ENCODE measurements around the gene FSIP1.

FSIP1 gene

DNA sequence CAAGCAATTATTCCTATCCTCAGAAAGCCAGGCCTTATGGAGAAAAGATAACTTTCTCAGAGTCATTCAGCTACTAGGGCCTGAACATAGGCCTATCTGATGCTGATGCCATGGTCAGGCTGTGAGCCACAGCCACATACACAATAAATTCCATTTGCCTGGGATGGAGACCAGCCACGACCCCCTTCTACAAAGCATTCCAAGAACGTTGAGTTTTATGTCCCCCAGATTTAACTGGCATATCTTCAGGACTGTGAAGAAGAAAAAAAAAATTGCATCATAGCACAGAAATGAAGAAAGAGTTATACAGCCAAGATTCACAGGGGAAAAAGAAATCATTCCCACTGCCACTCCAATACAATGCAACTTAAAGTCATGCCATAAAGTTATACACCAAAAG is 101.8 kb downstream of the FSIP1 start:
- no peak for DNase-seq

- no peak for DNase-seq
Measured at GRCh38 chr15:39672666-39673065, 110.0 kb downstream of the FSIP1 start.

GRCh38 chr15:39672184-39672583 is 110.5 kb downstream of the FSIP1 start:
- DNase-seq: no peak

DNA sequence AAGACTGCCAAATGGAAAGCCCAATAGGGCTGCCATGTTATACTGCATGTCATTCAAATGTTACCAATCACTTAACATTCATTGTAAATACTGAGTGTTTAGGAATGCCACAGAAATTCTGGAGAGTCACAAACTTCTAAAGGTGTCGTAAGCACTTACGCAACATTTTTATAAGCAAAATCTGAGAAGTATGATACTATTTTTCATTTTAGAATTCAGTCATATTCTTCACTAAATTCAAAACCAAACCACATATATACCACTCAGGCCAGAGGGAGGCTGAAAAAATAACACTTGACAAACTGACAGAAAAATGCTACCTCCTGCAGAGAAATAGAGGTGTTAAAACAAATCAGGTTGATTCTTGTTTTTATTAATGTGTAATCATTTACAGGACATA is 112.0 kb downstream of the FSIP1 start:
- DNase-seq: no peak

- no peak for DNase-seq
Measured at GRCh38 chr15:39669661-39670060, 113.0 kb downstream of the FSIP1 start.

DNA sequence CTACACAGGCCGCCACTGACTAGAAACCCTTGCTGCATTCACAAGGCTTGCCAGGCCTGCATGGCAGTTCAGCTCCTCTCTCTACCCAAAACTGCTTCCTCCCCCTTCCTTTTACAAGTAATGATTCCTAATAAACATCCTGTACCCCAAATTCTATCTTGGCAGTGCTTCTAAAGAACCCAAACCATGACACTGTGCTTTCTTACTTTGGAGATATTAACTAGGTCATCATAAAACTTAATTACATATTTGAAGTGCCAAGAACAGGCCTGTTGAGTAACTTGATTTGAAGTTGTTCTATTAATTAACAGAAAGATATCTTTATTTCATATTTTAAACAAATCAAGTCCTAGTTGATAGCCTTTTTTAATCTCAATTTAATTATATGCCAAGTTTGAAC is 113.4 kb downstream of the FSIP1 start:
- DNase-seq: no peak

GRCh38 chr15:39668457-39668856 is 114.2 kb downstream of the FSIP1 start:
- no peak for DNase-seq

- DNase-seq: no peak
Measured at GRCh38 chr15:39667382-39668127, 115.1 kb downstream of the FSIP1 start.

GRCh38 chr15:39666677-39667076 is 116.0 kb downstream of the FSIP1 start:
- DNase-seq: no peak

GRCh38 chr15:39665629-39666250 is 116.9 kb downstream of the FSIP1 start:
- DNase-seq: peak; percentile 11

GRCh38 chr15:39663704-39664250 is 118.9 kb downstream of the FSIP1 start:
- DNase-seq: no peak

- DNase-seq: no peak
Measured at GRCh38 chr15:39661776-39662175, 120.9 kb downstream of the FSIP1 start.

GRCh38 chr15:39658740-39659139 is 123.9 kb downstream of the FSIP1 start:
- DNase-seq: no peak

GRCh38 chr15:39657668-39658067 is 125.0 kb downstream of the FSIP1 start:
- no peak for DNase-seq

DNA sequence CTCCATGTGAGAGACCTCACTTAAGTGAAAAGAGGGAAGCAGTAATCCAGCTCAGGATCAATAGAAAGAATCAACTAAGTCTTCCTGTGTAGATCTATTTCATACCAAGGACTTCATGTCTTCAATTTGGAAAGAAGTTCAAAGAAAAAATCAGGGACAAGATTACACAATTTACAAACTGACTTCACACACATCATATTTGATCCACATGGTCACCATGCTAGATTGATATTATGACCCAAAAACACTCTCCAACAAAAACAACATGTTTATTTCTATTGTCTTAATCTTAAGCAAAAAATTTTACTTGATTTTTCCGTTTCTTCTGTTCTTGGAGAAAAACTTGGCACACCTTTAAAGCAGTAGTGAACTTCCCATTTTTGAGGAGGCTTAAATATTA is 125.5 kb downstream of the FSIP1 start:
- DNase-seq: no peak

GRCh38 chr15:39654304-39654703 is 128.3 kb downstream of the FSIP1 start:
- no peak for DNase-seq

DNA sequence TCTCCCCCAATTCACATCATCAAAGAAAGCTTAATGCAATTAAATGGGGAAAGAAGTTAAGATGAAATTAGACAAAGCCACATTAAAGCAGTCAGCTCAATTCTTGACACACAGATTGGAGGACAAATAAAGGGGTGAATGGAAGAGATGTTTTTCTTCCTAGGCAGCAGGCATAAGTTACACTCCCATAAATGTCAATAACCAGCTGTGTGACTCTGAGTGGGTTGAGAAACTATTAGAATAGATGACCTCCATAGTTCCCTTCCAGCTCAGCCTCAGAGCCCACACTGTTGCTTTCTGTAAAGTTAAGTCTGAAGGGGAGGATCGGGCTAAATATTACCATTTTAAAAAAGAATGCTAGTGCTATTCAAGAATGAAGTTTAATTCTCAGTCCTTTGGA is 130.8 kb downstream of the FSIP1 start:
- no peak for DNase-seq

DNA sequence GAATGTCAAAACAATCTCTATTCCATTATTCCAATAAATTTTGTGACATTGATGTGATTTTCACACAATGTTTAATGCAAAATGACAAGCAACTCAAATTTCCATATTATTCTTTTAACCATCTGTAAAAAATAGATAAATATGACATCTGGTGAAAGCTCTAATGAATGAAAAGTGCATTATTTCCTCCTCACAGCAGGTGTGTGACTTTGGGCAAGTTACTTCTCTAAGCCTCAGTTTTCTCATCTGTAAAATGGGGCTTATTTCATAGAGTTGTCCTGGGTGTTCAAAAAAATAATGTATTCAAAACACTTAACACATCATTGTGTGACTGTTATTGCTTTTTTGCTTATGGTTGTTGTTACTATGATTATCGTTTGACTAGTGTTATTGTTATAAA is 131.3 kb downstream of the FSIP1 start:
- no peak for DNase-seq

GRCh38 chr15:39649757-39650156 is 132.9 kb downstream of the FSIP1 start:
- no peak for DNase-seq

DNA sequence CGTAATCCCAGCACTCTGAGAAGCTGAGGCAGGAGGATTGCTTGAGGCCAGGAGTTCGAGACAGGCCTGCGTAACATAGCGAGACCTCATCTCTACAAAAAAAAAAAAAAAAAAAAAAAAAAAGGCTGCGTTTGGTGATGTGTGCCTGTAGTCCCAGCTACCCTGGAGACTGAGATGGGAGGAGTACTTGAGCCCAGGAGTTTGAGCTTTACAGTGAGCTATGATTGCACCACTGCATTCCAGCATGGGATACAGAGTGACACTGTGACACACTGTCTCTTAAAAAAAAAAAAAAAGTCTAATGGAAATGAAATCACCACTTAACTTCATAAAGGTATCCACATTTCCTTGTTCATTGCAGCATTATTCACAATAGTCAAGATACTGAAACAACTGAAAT is 136.2 kb downstream of the FSIP1 start:
- no peak for DNase-seq

- no peak for DNase-seq
Measured at GRCh38 chr15:39645976-39646257, 136.7 kb downstream of the FSIP1 start.

DNA sequence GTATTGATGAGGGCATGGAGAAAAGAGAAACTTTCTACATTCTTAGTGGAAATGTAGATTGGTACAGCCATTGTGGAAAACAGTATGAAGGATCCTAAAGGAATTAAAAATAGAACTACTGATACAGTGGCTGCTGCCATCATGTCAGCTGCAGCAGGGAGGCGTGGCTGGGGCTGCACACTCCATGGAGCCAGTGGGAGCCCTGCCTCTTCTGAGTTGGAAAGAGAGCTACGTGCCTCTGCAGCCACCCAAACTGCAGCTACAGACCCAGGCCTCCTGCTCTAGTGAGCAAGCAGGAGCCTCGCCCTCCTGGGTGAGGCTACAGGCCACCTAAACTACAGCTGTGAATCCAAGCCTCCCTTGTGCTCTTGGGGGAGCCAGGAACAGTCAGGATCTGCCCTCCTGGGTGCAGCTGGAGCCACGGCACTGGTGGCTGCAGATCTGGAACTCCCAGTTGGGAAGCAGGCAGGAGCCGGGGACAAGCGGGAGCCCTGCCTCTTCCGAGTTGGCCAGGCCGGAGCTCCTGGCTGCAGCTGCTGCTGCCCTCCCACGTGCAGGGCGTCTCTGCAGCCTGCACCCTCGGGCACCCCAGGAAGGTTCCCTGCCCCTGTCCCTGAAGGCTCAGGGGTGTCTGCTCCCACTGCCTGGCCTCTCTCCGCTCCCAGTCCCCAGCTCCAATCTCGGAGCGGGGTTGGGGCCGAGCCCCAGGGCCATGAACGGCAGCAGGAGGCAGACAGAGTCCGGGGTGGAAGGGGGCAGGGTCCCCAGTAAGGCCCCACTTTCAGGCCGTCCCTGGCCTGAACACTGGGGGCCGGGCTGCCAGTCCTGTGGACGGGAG is 137.3 kb downstream of the FSIP1 start:
- no peak for DNase-seq

DNA sequence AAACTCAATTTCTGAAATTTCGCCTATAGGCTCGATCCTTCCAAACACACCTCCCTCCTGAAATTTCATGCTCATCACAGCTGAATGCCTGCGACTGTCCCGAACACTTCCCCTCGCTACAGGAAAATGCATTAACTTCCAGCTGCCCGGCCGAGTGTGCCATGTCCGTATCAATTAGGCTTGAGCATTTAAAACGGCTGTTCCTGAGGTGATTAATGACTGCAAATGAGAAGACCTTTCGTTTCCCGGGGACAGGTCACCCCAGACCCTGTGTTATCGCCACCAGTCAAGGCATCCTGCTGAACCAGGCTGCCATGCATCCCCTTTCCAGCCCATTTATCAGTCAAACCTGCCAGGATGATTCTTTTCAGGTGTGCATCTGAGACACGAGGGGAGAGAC is 138.5 kb downstream of the FSIP1 start:
- no peak for DNase-seq

DNA sequence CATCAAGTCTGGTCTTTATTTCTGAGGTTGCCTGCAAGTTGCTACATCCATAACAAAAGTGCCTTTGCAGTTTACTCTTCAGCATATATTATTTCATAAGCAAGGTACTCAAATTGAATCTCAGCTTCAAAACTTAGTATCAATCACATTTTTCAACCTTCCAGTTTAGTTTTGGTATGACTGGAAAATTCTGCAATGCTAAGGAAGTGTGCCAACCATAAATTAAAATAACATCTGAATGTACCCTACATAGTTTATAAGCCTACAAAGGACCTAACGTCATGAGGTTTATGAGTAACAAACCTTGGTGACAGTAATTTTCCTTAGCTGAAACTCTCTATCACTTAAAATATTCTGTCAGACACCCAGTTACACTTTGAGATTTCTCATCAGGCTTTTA is 138.9 kb downstream of the FSIP1 start:
- no peak for DNase-seq

All from CD4-positive, alpha-beta T cell treated with Interleukin-10 for 1 hour (primary cell).